OCI-LY3 (cell line): Measurements from ENCODE around the gene UNKL.

ENCODE experiments used
- H2AFZ ChIP-seq: fragments of 200-600, 300-600 bp; shearing (Covaris generic); 2 replicates; pipeline ENCODE4 v1.6.0; 2014; ENCODE audit warnings: antibody characterized with exemption, low read depth, low read length
- H3K27ac ChIP-seq: fragments of 200-600, 300-600 bp; sonication (generic); 2 replicates; pipeline ENCODE4 v1.5.1; 2014; ENCODE audit warnings: mild to moderate bottlenecking, low read length, moderate library complexity, mixed read lengths
- H3K27me3 ChIP-seq: fragments of 200-600, 300-600 bp; sonication (generic); 2 replicates; pipeline ENCODE4 v1.6.1; 2014; ENCODE audit warnings: low read depth, low read length, mixed read lengths
- H3K36me3 ChIP-seq: fragments of 200-600, 300-600 bp; sonication (generic); replicated peaks from 2 replicates; pipeline ENCODE3; 2014; ENCODE audit warnings: low read depth, low read length, mixed read lengths
- H3K4me1 ChIP-seq: fragments of 300-600, 200-600 bp; sonication (generic); 2 replicates; pipeline ENCODE4 v1.6.1; 2014; ENCODE audit warnings: low read length, mixed read lengths
- H3K4me2 ChIP-seq: fragments of 200-600, 300-600 bp; sonication (generic); 2 replicates; pipeline ENCODE4 v1.6.1; 2014; ENCODE audit warnings: low read length, mixed read lengths
- H3K4me3 ChIP-seq: fragments of 300-600, 200-600 bp; sonication (generic); 2 replicates; pipeline ENCODE4 v1.5.1; 2014; ENCODE audit warnings: antibody characterized with exemption, mild to moderate bottlenecking, low read length, moderate library complexity
- H3K79me2 ChIP-seq: fragments of 300-600, 200-600 bp; shearing (Covaris generic); 2 replicates; pipeline ENCODE4 v1.6.1; 2014; ENCODE audit warnings: mild to moderate bottlenecking, low read length, mixed read lengths
- H3K9ac ChIP-seq: fragments of 300-600, 200-600 bp; shearing (Covaris generic); 2 replicates; pipeline ENCODE4 v1.6.0; 2014; ENCODE audit warnings: mild to moderate bottlenecking, low read length, moderate library complexity
- H3K9me3 ChIP-seq: fragments of 200-600, 300-600 bp; shearing (Covaris generic); 2 replicates; pipeline ENCODE4 v1.6.1; 2014; ENCODE audit warnings: low read length, mixed read lengths; ENCODE audit not compliant: insufficient read depth
- H4K20me1 ChIP-seq: fragments of 200-600, 300-600 bp; sonication (generic); 2 replicates; pipeline ENCODE4 v1.6.1; 2016; ENCODE audit warnings: low read length, mixed read lengths; ENCODE audit not compliant: insufficient read depth
- EZH2phosphoT487 ChIP-seq: fragments of 200-600 bp; shearing (Covaris generic); IDR thresholded peaks from 2 replicates; pipeline ENCODE4 v1.6.1; 2018; ENCODE audit warnings: antibody characterized with exemption, mixed run types, low read depth
- TF ChIP-seq, protein P1 (sequence below): fragments of 200-600, 300-600 bp; sonication (generic); IDR thresholded peaks from 2 replicates; pipeline ENCODE4 v1.5.1; 2014; ENCODE audit warnings: antibody characterized with exemption, low read length, low read depth

Gene UNKL

DNA sequence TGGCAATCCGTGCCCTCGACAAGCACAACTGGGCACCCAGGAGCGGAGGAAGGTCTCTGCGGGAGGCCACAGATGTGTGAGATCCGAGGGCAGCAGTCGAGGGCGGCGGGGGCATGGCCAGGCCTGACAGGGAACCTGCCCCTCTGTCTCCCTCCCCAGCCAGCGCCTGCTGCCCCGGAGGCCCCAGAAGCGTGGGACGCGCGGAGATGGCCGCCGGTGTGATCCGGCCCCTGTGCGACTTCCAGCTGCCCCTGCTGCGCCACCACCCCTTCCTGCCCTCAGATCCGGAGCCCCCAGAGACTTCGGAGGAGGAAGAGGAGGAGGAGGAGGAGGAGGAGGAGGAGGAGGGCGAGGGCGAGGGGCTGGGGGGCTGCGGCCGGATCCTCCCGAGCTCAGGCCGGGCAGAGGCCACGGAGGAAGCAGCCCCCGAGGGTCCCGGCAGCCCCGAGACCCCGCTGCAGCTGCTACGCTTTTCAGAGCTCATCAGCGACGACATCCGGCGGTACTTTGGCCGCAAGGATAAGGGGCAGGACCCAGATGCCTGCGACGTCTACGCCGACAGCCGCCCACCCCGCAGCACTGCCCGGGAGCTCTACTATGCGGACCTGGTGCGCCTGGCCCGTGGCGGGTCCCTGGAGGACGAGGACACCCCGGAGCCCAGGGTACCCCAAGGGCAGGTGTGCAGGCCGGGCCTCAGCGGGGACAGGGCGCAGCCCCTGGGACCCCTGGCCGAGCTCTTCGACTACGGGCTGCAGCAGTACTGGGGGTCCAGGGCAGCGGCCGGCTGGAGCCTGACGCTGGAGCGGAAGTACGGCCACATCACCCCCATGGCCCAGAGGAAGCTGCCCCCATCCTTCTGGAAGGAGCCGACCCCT, 18.1 kb upstream of the UNKL start:
- Histone ChIP-seq H3K36me3 (no peaks in the 10 kb centered on the region), H3K79me2 (no peaks in the 10 kb centered on the region), H3K27me3 (peaks cover 5% of the 10 kb centered on the region; the same call in 1 of the 2 replicates), H2AFZ (no peak overlapping the region), H3K9me3 (no peaks in the 10 kb centered on the region), H3K4me3 (no peak overlapping the region), H3K4me1 (no peaks in the 10 kb centered on the region), H4K20me1 (no peaks in the 10 kb centered on the region), H3K27ac (no peak overlapping the region), H3K4me2 (no peak overlapping the region), H3K9ac (no peak overlapping the region)
- TF ChIP-seq, protein P1, sequence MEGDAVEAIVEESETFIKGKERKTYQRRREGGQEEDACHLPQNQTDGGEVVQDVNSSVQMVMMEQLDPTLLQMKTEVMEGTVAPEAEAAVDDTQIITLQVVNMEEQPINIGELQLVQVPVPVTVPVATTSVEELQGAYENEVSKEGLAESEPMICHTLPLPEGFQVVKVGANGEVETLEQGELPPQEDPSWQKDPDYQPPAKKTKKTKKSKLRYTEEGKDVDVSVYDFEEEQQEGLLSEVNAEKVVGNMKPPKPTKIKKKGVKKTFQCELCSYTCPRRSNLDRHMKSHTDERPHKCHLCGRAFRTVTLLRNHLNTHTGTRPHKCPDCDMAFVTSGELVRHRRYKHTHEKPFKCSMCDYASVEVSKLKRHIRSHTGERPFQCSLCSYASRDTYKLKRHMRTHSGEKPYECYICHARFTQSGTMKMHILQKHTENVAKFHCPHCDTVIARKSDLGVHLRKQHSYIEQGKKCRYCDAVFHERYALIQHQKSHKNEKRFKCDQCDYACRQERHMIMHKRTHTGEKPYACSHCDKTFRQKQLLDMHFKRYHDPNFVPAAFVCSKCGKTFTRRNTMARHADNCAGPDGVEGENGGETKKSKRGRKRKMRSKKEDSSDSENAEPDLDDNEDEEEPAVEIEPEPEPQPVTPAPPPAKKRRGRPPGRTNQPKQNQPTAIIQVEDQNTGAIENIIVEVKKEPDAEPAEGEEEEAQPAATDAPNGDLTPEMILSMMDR: no peak
- no peak for TF ChIP-seq EZH2phosphoT487

DNA sequence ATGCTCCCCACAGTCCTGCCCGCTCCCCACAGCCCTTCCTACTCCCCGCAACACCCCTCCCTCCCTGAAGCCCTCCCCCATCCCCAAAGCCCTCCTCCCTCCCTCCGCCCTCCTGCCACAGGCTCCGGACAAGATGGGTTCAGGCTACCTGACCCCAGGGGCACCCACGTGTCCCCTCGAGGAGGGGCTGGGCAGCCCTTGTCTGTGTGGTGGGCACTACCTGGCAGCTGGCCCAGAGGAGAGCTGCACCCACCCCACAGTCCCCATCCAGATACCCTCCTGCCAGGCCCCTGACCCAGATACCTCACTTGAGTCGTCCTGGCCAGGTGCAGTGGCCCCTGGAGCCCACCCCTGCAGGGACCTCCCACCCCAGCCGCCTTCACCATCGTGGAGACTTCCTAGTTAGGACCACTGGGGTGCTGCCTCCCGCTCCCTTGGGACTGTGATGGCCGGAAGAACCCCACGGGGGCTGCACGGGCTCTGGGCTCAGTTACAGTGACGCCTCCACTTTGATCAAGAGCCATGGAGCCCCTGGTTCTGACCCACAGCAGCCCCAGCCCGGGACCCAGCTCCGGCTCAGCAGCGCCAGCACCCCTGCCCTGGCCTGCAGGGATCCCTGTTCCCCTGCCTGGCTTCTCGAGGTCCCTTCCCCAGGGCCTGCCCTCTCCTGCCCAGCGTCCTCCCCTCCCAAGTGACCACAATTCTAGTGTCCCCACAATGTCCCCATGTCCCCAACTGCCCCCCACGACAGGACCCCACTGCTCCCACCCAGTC, 17.2 kb upstream of the UNKL start:
- H3K27me3 ChIP-seq: peaks cover 5% of the 10 kb centered on the region; the same call in 1 of the 2 replicates
- H3K4me1 ChIP-seq: no peaks in the 10 kb centered on the region
- H4K20me1 ChIP-seq: no peaks in the 10 kb centered on the region
- H3K79me2 ChIP-seq: no peaks in the 10 kb centered on the region
- H3K4me2 ChIP-seq: no peak overlapping the region
- H2AFZ ChIP-seq: no peak overlapping the region
- no peaks in the 10 kb centered on the region for H3K9me3 ChIP-seq
- H3K9ac ChIP-seq: no peak overlapping the region
- H3K27ac ChIP-seq: no peak overlapping the region
- no peak for TF ChIP-seq EZH2phosphoT487
- TF ChIP-seq, protein P1: no peak
- no peaks in the 10 kb centered on the region for H3K36me3 ChIP-seq
- no peak overlapping the region for H3K4me3 ChIP-seq

DNA sequence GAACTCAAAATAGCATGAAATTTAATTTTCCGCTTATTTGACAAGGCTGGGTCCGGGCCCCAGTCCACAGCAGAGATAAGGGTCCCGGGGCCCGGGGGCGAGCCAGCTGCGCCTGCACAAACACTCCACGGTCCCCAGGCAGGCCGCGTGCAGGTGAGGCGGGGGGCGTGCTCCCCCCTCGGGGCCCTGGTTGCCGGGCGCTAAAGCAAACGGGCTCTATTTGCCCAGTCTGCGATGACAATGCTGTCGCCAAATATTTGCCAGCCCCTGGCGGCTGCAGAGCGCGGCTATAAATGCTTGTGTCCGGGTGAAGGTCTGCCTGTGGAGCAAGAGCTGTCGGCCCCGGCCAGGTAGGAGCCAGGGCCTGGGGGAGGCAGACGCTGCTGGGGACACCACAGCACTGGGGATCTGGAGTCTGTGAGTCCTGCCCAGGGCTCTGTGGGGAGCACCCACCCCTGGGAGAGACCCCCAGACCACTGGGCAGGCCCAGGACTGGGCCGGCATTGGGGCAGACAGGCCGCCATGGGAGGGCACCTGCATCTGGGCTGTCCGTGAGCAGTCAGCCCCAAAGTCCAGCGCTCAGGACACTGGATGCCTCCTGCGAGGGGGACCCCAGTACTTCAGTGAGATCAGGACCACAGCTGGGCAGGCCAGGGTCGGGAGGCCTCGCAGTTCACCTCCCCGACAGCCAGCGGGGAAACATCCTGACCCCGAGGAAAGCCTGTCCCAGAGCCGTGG, 16.4 kb upstream of the UNKL start, which contains the start of gene PERCC1:
Gene PERCC1 (plus strand): TSS at position 320 of the 738 bp plus-strand sequence. CDS start 1,516 bp downstream, outside the sequence.
- Histone ChIP-seq H3K4me1 (no peaks in the 10 kb centered on the region), H3K27ac (no peak within 1 kb of the TSS)

More for the DNA sequence above, 16.4 kb upstream of the UNKL start, which contains the start of gene PERCC1:
- H4K20me1 ChIP-seq: no peaks in the 10 kb centered on the region
- H3K79me2 ChIP-seq: no peaks in the 10 kb centered on the region
- no peak within 1 kb of the TSS for H3K4me3 ChIP-seq
- TF ChIP-seq, protein P1: no peak
- TF ChIP-seq EZH2phosphoT487: no peak
- peak within 1 kb of the TSS; percentile 21; the same call in 1 of the 2 replicates for H2AFZ ChIP-seq
- H3K36me3 ChIP-seq: no peaks in the 10 kb centered on the region
- no peaks in the 10 kb centered on the region for H3K9me3 ChIP-seq
- peak within 1 kb of the TSS; percentile 9; the same call in 1 of the 2 replicates for H3K4me2 ChIP-seq
- H3K9ac ChIP-seq: no peak within 1 kb of the TSS
- peaks cover 5% of the 10 kb centered on the region; the same call in 1 of the 2 replicates for H3K27me3 ChIP-seq
